A549 (cell line): ENCODE measurements around the gene HSPG2.

Experiments
- BHLHE40 ChIP-seq: IDR thresholded peaks from 2 replicates; pipeline ENCODE4 v1.6.1; 2012; ENCODE audit warnings: low read depth, low read length, inconsistent platforms
- CHD2 ChIP-seq: fragments of 150-350 bp; IDR thresholded peaks from 2 replicates; pipeline ENCODE4 v1.6.1; 2014; ENCODE audit warnings: low read length; ENCODE audit not compliant: partially characterized antibody
- EP300 ChIP-seq, 2 experiments: fragments of >200 bp; sonication (Bioruptor Twin); formaldehyde crosslinking; IDR thresholded peaks; 2 replicates in 1 of 2; 3 replicates in 1 of 2; pipeline ENCODE4 v1.6.1; 2016 to 2017
- ESRRA ChIP-seq: fragments of 150-350 bp; IDR thresholded peaks from 2 replicates; pipeline ENCODE4 v1.6.1; 2014; ENCODE audit warnings: mild to moderate bottlenecking, low read length, borderline replicate concordance
- HDAC2 ChIP-seq: fragments of 200-600 bp; sonication (generic); IDR thresholded peaks from 2 replicates; pipeline ENCODE4 v1.6.1; 2016
- MAFK ChIP-seq: fragments of 450-650 bp; IDR thresholded peaks from 2 replicates; pipeline ENCODE4 v1.6.1; 2014; ENCODE audit not compliant: partially characterized antibody
- POLR2A ChIP-seq: IDR thresholded peaks from 2 replicates; pipeline ENCODE4 v1.6.1; 2012; ENCODE audit warnings: mild to moderate bottlenecking, low read length
- RAD21 ChIP-seq, 2 experiments: fragments of >200 bp in 1 of 2; sonication (Bioruptor Twin) in 1 of 2; formaldehyde crosslinking in 1 of 2; IDR thresholded peaks in 1 of 2; conservative IDR thresholded peaks in 1 of 2; 2 replicates in 1 of 2; 3 replicates in 1 of 2; pipeline ENCODE4 v1.6.1; 2012 to 2018; ENCODE audit warnings: inconsistent platforms in 1 of 2
- RARB ChIP-seq: fragments of 250-450 bp; sonication (Bioruptor Pico); IDR thresholded peaks from 2 replicates; pipeline ENCODE4 v1.8.0; 2021; ENCODE audit warnings: mild to moderate bottlenecking, moderate library complexity
- SMC3 ChIP-seq: fragments of >200 bp; sonication (Bioruptor Twin); formaldehyde crosslinking; IDR thresholded peaks from 3 replicates; pipeline ENCODE4 v1.6.1; 2018; ENCODE audit warnings: inconsistent platforms
- TF ChIP-seq, protein P1 (sequence below): fragments of >200 bp; sonication (Bioruptor Twin); formaldehyde crosslinking; IDR thresholded peaks from 3 replicates; pipeline ENCODE4 v1.5.1; 2016
- TF ChIP-seq, protein P2 (sequence below): fragments of 250-450 bp; sonication (Bioruptor Pico); IDR thresholded peaks from 2 replicates; pipeline ENCODE4 v1.5.0; 2021; ENCODE audit warnings: mild to moderate bottlenecking, moderate library complexity, borderline replicate concordance
- TF ChIP-seq, protein P3 (sequence below): fragments of 200-600 bp; sonication (generic); IDR thresholded peaks from 2 replicates; pipeline ENCODE4 v1.6.1; 2016; ENCODE audit warnings: antibody characterized with exemption, mild to moderate bottlenecking, moderate library complexity

GRCh38 chr1:21814981-21815582 lies 122.0 kb downstream of the HSPG2 start:
- TF ChIP-seq RAD21 (conservative IDR thresholded peaks at IDR 0.05 in 1 of 2, IDR thresholded peaks at IDR 0.05 in 1 of 2): no peak
- TF ChIP-seq SMC3: no peak
- TF ChIP-seq POLR2A: no peak
- TF ChIP-seq HDAC2: no peak
- TF ChIP-seq EP300 (IDR thresholded peaks at IDR 0.05): no peak
- TF ChIP-seq, protein P1, sequence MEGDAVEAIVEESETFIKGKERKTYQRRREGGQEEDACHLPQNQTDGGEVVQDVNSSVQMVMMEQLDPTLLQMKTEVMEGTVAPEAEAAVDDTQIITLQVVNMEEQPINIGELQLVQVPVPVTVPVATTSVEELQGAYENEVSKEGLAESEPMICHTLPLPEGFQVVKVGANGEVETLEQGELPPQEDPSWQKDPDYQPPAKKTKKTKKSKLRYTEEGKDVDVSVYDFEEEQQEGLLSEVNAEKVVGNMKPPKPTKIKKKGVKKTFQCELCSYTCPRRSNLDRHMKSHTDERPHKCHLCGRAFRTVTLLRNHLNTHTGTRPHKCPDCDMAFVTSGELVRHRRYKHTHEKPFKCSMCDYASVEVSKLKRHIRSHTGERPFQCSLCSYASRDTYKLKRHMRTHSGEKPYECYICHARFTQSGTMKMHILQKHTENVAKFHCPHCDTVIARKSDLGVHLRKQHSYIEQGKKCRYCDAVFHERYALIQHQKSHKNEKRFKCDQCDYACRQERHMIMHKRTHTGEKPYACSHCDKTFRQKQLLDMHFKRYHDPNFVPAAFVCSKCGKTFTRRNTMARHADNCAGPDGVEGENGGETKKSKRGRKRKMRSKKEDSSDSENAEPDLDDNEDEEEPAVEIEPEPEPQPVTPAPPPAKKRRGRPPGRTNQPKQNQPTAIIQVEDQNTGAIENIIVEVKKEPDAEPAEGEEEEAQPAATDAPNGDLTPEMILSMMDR: no peak
- no peak for TF ChIP-seq BHLHE40
- TF ChIP-seq, protein P2, sequence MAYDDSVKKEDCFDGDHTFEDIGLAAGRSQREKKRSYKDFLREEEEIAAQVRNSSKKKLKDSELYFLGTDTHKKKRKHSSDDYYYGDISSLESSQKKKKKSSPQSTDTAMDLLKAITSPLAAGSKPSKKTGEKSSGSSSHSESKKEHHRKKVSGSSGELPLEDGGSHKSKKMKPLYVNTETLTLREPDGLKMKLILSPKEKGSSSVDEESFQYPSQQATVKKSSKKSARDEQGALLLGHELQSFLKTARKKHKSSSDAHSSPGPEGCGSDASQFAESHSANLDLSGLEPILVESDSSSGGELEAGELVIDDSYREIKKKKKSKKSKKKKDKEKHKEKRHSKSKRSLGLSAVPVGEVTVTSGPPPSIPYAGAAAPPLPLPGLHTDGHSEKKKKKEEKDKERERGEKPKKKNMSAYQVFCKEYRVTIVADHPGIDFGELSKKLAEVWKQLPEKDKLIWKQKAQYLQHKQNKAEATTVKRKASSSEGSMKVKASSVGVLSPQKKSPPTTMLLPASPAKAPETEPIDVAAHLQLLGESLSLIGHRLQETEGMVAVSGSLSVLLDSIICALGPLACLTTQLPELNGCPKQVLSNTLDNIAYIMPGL (CRISPR knock-in tag): no peak
- TF ChIP-seq MAFK: no peak
- TF ChIP-seq ESRRA: no peak
- TF ChIP-seq, protein P3, sequence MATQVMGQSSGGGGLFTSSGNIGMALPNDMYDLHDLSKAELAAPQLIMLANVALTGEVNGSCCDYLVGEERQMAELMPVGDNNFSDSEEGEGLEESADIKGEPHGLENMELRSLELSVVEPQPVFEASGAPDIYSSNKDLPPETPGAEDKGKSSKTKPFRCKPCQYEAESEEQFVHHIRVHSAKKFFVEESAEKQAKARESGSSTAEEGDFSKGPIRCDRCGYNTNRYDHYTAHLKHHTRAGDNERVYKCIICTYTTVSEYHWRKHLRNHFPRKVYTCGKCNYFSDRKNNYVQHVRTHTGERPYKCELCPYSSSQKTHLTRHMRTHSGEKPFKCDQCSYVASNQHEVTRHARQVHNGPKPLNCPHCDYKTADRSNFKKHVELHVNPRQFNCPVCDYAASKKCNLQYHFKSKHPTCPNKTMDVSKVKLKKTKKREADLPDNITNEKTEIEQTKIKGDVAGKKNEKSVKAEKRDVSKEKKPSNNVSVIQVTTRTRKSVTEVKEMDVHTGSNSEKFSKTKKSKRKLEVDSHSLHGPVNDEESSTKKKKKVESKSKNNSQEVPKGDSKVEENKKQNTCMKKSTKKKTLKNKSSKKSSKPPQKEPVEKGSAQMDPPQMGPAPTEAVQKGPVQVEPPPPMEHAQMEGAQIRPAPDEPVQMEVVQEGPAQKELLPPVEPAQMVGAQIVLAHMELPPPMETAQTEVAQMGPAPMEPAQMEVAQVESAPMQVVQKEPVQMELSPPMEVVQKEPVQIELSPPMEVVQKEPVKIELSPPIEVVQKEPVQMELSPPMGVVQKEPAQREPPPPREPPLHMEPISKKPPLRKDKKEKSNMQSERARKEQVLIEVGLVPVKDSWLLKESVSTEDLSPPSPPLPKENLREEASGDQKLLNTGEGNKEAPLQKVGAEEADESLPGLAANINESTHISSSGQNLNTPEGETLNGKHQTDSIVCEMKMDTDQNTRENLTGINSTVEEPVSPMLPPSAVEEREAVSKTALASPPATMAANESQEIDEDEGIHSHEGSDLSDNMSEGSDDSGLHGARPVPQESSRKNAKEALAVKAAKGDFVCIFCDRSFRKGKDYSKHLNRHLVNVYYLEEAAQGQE: no peak
- TF ChIP-seq RARB (CRISPR knock-in tag): no peak
- no peak for TF ChIP-seq CHD2
